GM13977 (cell line): ENCODE results near the gene NT5C3B.

Source experiments
- DNase-seq: peaks from one replicate; pipeline ENCODE4 v3.0.0; 2012; ENCODE audit warnings: low spot score
- CTCF ChIP-seq: IDR thresholded peaks from 2 replicates; pipeline ENCODE4 v1.5.1; 2012; ENCODE audit warnings: mild to moderate bottlenecking, control low read depth; ENCODE audit not compliant: insufficient read depth; ENCODE audit errors: extremely low read depth, missing control alignments
- in situ Hi-C: fragments of 300-500 bp; cut with MboI; formaldehyde crosslinking; loops from one replicate; pipeline ENCODE4 v1.12.0; 2022; ENCODE audit warnings: low sequenced_read_pairs, low pct_unique_long_range_greater_than_20kb, mixed read lengths, inconsistent platforms; ENCODE audit not compliant: unreplicated experiment

Gene NT5C3B

GRCh38 chr17:41799366-41799765 lies 36.7 kb downstream of the NT5C3B start:
- in situ Hi-C loops: no loop called here
- TF ChIP-seq CTCF: no peak
- no peak for DNase-seq

GRCh38 chr17:41797377-41797776 lies 38.7 kb downstream of the NT5C3B start:
- in situ Hi-C loops: no loop called here
- no peak for DNase-seq
- TF ChIP-seq CTCF: no peak

- in situ Hi-C loops: no loop called here
- TF ChIP-seq CTCF: no peak
- no peak for DNase-seq
These were observed 39.7 kb downstream of the NT5C3B start for GRCh38 chr17:41796121-41796895.

- TF ChIP-seq CTCF: no peak
- in situ Hi-C loops: no loop called here
- DNase-seq: no peak
These were observed 41.5 kb downstream of the NT5C3B start for GRCh38 chr17:41794540-41794975.

- no peak for DNase-seq
These were observed 42.1 kb downstream of the NT5C3B start for GRCh38 chr17:41793784-41794539.

More at GRCh38 chr17:41793784-41794539, 42.1 kb downstream of the NT5C3B start:
- TF ChIP-seq CTCF: no peak
- in situ Hi-C loops: no loop called here
